Large intestine (tissue), 3 donors: Measurements from ENCODE around the gene CEP170. TPM values are rescaled to one million over a fixed set of nuclear protein-coding genes. Genes with fewer than 3 reads are reported as not detected.
A peak's percentile ranks its signal among the peaks of the same experiment; 100 is the strongest.

Experiments
- DNase-seq, 2 donors: peaks; one replicate each; pipeline versions ENCODE4 v3.0.0 to v3.0.0-alpha.2; 2013
- H3K27ac ChIP-seq: one replicate; pipeline ENCODE4 v1.5.1; 2013; ENCODE audit warnings: low read length
- H3K27me3 ChIP-seq: 2 replicates; pipeline ENCODE4 v1.6.1; 2013; ENCODE audit warnings: low read length; ENCODE audit not compliant: control insufficient read depth, insufficient read depth
- H3K36me3 ChIP-seq: 2 replicates; pipeline ENCODE4 v1.6.1; 2013; ENCODE audit warnings: low read length; ENCODE audit not compliant: control insufficient read depth, insufficient read depth
- H3K4me1 ChIP-seq: one replicate; pipeline ENCODE4 v1.6.1; 2013; ENCODE audit warnings: low read length; ENCODE audit not compliant: control insufficient read depth, insufficient read depth
- H3K4me3 ChIP-seq: one replicate; pipeline ENCODE4 v1.5.1; 2013; ENCODE audit warnings: low read length
- H3K9me3 ChIP-seq: one replicate; pipeline ENCODE4 v1.6.1; 2013; ENCODE audit warnings: mild to moderate bottlenecking, low read depth, low read length, moderate library complexity; ENCODE audit not compliant: control insufficient read depth
- WGBS: methylation state at CpG from one replicate; pipeline ENCODE4 v1.1.5; 2013; ENCODE audit warnings: low lambda C conversion rate; ENCODE audit not compliant: insufficient coverage; 5-methylcytosine and 5-hydroxymethylcytosine counted together
- polyA plus RNA-seq: library from polyadenylated mRNA; unstranded; fragments of 120-200 nt; gene quantifications from one replicate; pipeline ENCODE4 v1.2.1, GENCODE V29; 2013

CEP170 gene
- polyA plus RNA-seq, 1 donor, result 25.0 TPM

- H3K27ac ChIP-seq, result no peak overlapping the region
- no peak overlapping the region for H3K4me3 ChIP-seq
- WGBS, result no CpG with 5 or more reads among the region's 13 CpGs
These were observed 13.8 kb upstream of the CEP170 start for GRCh38 chr1:243268751-243269460.

GRCh38 chr1:243267914-243268653 lies 13.0 kb upstream of the CEP170 start:
- peaks cover 7% of the 10 kb centered on the region for H3K4me1 ChIP-seq
- DNase-seq, result no peak
- WGBS, result 91% methylated on average over 9 of the region's 12 CpGs
- H3K4me3 ChIP-seq, result no peak overlapping the region
- H3K36me3 ChIP-seq, result peaks cover 7% of the 10 kb centered on the region
- no peaks in the 10 kb centered on the region for H3K9me3 ChIP-seq
- no peaks in the 10 kb centered on the region for H3K27me3 ChIP-seq
- H3K27ac ChIP-seq, result no peak overlapping the region

More at GRCh38 chr1:243268751-243269460, 13.8 kb upstream of the CEP170 start:
- H3K27me3 ChIP-seq, result no peaks in the 10 kb centered on the region
- no peaks in the 10 kb centered on the region for H3K9me3 ChIP-seq
- peaks cover 7% of the 10 kb centered on the region for H3K4me1 ChIP-seq
- no peak for DNase-seq
- peaks cover 7% of the 10 kb centered on the region for H3K36me3 ChIP-seq

GRCh38 chr1:243267471-243267880 lies 12.4 kb upstream of the CEP170 start:
- Histone ChIP-seq H3K27ac (no peak overlapping the region), H3K4me3 (no peak overlapping the region), H3K9me3 (no peaks in the 10 kb centered on the region), H3K27me3 (no peaks in the 10 kb centered on the region), H3K36me3 (peaks cover 7% of the 10 kb centered on the region), H3K4me1 (peaks cover 7% of the 10 kb centered on the region)
- WGBS, result 20% methylated on average over 1 of the region's 10 CpGs
- no peak for DNase-seq

DNA sequence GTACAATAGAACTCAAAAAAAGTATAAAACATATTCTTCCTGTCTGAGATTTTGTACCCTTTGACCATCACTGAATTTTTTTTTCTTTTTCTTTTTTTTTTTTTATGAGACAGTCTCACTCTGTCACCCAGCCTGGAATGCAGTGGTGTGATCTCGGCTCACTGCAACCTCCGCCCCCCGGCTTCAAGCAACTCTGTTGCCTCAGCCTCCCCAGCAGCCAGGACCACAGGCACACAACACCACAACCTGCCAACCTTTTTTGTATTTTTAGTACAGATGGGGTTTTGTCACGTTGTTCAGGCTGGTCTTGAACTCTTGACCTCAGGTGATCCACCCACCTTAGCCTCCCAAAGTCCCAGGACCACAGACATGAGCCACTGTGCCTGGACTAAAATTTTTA lies 11.2 kb upstream of the CEP170 start:
- H3K36me3 ChIP-seq, result peaks cover 3% of the 10 kb centered on the region
- no peak overlapping the region for H3K4me3 ChIP-seq
- H3K27ac ChIP-seq, result no peak overlapping the region
- no CpG with 5 or more reads among the region's 4 CpGs for WGBS
- H3K27me3 ChIP-seq, result no peaks in the 10 kb centered on the region
- H3K9me3 ChIP-seq, result no peaks in the 10 kb centered on the region
- no peak for DNase-seq
- H3K4me1 ChIP-seq, result peaks cover 7% of the 10 kb centered on the region

DNA sequence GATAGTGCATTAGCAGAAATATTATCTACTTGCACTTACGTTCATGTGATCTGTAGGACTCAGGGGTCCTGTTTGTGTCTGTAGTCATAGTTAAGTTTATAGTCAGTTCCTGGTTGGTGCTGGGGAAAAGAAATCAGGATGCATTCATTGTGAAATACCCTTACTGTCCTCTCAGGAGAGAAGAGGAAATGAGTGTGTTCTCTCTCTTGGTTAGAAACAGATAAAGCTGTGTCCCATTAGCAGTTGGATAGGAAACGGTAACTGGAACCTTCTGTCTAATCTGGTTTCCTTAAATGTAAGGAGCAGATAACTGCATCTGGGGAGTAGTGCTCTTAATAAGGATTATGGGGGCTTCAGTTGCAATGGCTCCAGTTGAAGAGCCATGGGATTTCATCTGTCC lies 9.6 kb upstream of the CEP170 start:
- peaks cover 3% of the 10 kb centered on the region for H3K36me3 ChIP-seq
- DNase-seq, result no peak
- H3K27me3 ChIP-seq, result no peaks in the 10 kb centered on the region
- no peaks in the 10 kb centered on the region for H3K9me3 ChIP-seq
- no peak overlapping the region for H3K27ac ChIP-seq
- H3K4me3 ChIP-seq, result no peak overlapping the region
- no CpG with 5 or more reads among the region's 2 CpGs for WGBS
- no peaks in the 10 kb centered on the region for H3K4me1 ChIP-seq

- Histone ChIP-seq H3K36me3 (peaks cover 2% of the 10 kb centered on the region), H3K4me3 (no peak overlapping the region), H3K4me1 (peaks cover 2% of the 10 kb centered on the region), H3K27me3 (no peaks in the 10 kb centered on the region), H3K27ac (no peak overlapping the region), H3K9me3 (no peaks in the 10 kb centered on the region)
- WGBS, result no CpG with 5 or more reads among the region's 1 CpG
- DNase-seq, result no peak
These were observed 6.3 kb upstream of the CEP170 start for GRCh38 chr1:243261390-243261789.

GRCh38 chr1:243260221-243260880 lies 5.3 kb upstream of the CEP170 start:
- Histone ChIP-seq H3K4me1 (peaks cover 2% of the 10 kb centered on the region), H3K27ac (no peak overlapping the region)

GRCh38 chr1:243258731-243259130 lies 3.6 kb upstream of the CEP170 start:
- Histone ChIP-seq H3K27ac (no peak overlapping the region), H3K9me3 (no peaks in the 10 kb centered on the region), H3K4me1 (peaks cover 2% of the 10 kb centered on the region), H3K4me3 (no peak overlapping the region), H3K27me3 (no peaks in the 10 kb centered on the region), H3K36me3 (no peaks in the 10 kb centered on the region)
- 96% methylated on average over 4 of the region's 7 CpGs for WGBS
- DNase-seq, result no peak

More at GRCh38 chr1:243260221-243260880, 5.3 kb upstream of the CEP170 start:
- no peak for DNase-seq
- Histone ChIP-seq H3K36me3 (no peaks in the 10 kb centered on the region), H3K4me3 (no peak overlapping the region), H3K27me3 (no peaks in the 10 kb centered on the region), H3K9me3 (no peaks in the 10 kb centered on the region)
- 53% methylated on average over 3 of the region's 4 CpGs for WGBS

DNA sequence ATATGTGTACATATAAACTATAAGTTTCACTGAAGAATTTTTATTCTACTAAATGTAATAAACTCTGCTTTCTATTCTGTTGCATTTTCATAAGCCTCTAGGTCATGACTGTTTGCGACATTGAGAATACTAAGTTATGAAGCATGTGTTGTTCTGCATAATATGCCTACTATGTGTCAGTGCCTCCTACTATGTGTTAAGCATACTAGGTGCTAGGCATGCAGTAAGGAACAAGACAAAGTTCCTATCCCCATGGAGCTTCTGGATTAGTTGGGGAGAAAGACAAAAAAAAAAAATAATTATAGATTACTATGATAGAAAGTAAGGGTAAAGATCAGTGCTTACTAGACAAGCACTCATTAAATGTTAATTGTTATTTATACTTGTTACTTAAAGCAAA lies 2.1 kb upstream of the CEP170 start:
- no peak for DNase-seq
- WGBS, result no CpG with 5 or more reads among the region's 1 CpG
- no peaks in the 10 kb centered on the region for H3K36me3 ChIP-seq
- H3K27me3 ChIP-seq, result no peaks in the 10 kb centered on the region
- peaks cover 9% of the 10 kb centered on the region for H3K4me1 ChIP-seq
- no peak overlapping the region for H3K27ac ChIP-seq
- no peak overlapping the region for H3K4me3 ChIP-seq
- no peaks in the 10 kb centered on the region for H3K9me3 ChIP-seq

- Histone ChIP-seq H3K27me3 (no peaks in the 10 kb centered on the region), H3K4me3 (peak overlapping the region; percentile 69), H3K27ac (peak overlapping the region; percentile 87), H3K36me3 (no peaks in the 10 kb centered on the region), H3K4me1 (peaks cover 9% of the 10 kb centered on the region), H3K9me3 (no peaks in the 10 kb centered on the region)
- WGBS, result no CpG with 5 or more reads among the region's 2 CpGs
- no peak for DNase-seq
These were observed 1.5 kb upstream of the CEP170 start for GRCh38 chr1:243256590-243256989.
